Measurements from ENCODE around the gene LIPT2. TPM values are rescaled to one million over a fixed set of nuclear protein-coding genes. Genes with fewer than 3 reads are reported as not detected.

The LIPT2 gene
- polyA plus RNA-seq, 1 donor from 2014 or later: 11.3 TPM

DNA sequence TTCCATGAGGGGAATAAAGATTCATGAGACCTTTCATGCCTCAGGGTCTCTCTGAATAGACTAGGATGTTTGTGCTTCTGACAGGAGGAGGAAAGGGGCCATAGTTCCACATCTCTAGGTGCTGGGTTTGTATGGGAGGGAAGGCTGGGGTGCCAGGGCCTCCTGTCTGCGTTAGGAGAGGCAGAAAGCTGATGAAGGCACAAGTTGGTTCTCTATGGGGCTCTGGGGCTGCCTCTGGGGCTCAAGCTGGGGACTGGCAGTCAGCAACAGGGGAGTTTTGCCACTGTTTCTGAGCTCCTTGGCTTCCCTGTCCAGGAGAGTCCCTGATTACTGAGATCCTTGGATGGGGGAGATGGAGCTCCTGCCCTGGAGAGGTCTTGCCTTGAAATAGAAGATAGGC lies 30.3 kb downstream of the LIPT2 start:
- H3K79me2 ChIP-seq (replicated peaks; ENCODE audit: insufficient read depth, low read length): no peaks in the 10 kb centered on the region
- TF ChIP-seq EZH2 (IDR thresholded peaks at IDR 0.05; ENCODE audit: borderline replicate concordance, insufficient read depth, low read length, poor library complexity, severe bottlenecking) (no peak), TAF1 (IDR thresholded peaks at IDR 0.05; ENCODE audit: low read depth) (no peak), SMC3 (conservative IDR thresholded peaks at IDR 0.05; ENCODE audit: poor library complexity) (no peak), RAD21 (conservative IDR thresholded peaks at IDR 0.05) (no peak), MXI1 (conservative IDR thresholded peaks at IDR 0.05; ENCODE audit: poor library complexity, severe bottlenecking) (no peak), EP300 (conservative IDR thresholded peaks at IDR 0.05; ENCODE audit: poor library complexity, severe bottlenecking) (no peak), POLR2AphosphoS5 (IDR thresholded peaks at IDR 0.05) (no peak)
- TF ChIP-seq, protein P1, sequence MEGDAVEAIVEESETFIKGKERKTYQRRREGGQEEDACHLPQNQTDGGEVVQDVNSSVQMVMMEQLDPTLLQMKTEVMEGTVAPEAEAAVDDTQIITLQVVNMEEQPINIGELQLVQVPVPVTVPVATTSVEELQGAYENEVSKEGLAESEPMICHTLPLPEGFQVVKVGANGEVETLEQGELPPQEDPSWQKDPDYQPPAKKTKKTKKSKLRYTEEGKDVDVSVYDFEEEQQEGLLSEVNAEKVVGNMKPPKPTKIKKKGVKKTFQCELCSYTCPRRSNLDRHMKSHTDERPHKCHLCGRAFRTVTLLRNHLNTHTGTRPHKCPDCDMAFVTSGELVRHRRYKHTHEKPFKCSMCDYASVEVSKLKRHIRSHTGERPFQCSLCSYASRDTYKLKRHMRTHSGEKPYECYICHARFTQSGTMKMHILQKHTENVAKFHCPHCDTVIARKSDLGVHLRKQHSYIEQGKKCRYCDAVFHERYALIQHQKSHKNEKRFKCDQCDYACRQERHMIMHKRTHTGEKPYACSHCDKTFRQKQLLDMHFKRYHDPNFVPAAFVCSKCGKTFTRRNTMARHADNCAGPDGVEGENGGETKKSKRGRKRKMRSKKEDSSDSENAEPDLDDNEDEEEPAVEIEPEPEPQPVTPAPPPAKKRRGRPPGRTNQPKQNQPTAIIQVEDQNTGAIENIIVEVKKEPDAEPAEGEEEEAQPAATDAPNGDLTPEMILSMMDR (IDR thresholded peaks at IDR 0.05; ENCODE audit: poor library complexity, severe bottlenecking): no peak
- TF ChIP-seq, protein P2, sequence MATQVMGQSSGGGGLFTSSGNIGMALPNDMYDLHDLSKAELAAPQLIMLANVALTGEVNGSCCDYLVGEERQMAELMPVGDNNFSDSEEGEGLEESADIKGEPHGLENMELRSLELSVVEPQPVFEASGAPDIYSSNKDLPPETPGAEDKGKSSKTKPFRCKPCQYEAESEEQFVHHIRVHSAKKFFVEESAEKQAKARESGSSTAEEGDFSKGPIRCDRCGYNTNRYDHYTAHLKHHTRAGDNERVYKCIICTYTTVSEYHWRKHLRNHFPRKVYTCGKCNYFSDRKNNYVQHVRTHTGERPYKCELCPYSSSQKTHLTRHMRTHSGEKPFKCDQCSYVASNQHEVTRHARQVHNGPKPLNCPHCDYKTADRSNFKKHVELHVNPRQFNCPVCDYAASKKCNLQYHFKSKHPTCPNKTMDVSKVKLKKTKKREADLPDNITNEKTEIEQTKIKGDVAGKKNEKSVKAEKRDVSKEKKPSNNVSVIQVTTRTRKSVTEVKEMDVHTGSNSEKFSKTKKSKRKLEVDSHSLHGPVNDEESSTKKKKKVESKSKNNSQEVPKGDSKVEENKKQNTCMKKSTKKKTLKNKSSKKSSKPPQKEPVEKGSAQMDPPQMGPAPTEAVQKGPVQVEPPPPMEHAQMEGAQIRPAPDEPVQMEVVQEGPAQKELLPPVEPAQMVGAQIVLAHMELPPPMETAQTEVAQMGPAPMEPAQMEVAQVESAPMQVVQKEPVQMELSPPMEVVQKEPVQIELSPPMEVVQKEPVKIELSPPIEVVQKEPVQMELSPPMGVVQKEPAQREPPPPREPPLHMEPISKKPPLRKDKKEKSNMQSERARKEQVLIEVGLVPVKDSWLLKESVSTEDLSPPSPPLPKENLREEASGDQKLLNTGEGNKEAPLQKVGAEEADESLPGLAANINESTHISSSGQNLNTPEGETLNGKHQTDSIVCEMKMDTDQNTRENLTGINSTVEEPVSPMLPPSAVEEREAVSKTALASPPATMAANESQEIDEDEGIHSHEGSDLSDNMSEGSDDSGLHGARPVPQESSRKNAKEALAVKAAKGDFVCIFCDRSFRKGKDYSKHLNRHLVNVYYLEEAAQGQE (IDR thresholded peaks at IDR 0.05; ENCODE audit: borderline replicate concordance): no peak
- H3K4me3 ChIP-seq (ENCODE audit: low read length): no peak overlapping the region
- H3K27ac ChIP-seq (ENCODE audit: low read length): no peak overlapping the region
- no peak overlapping the region for H2AFZ ChIP-seq (ENCODE audit: low read depth, low read length)
- no peaks in the 10 kb centered on the region for H3K36me3 ChIP-seq (ENCODE audit: insufficient read depth, low read length)
- no peaks in the 10 kb centered on the region for H3K9me3 ChIP-seq (ENCODE audit: low read length)
- no peak overlapping the region for H3K4me2 ChIP-seq (ENCODE audit: low read length)
- H4K20me1 ChIP-seq (ENCODE audit: insufficient read depth): no peaks in the 10 kb centered on the region
- H3K9me2 ChIP-seq (ENCODE audit: insufficient read depth, low read length): no peaks in the 10 kb centered on the region
- H3K27me3 ChIP-seq (ENCODE audit: insufficient read depth, low read depth, low read length): no peaks in the 10 kb centered on the region
- H3F3A ChIP-seq (ENCODE audit: insufficient read depth, low read length, poor library complexity, severe bottlenecking): no peaks in the 10 kb centered on the region
- no peak overlapping the region for H3K9ac ChIP-seq (ENCODE audit: low read length)

DNA sequence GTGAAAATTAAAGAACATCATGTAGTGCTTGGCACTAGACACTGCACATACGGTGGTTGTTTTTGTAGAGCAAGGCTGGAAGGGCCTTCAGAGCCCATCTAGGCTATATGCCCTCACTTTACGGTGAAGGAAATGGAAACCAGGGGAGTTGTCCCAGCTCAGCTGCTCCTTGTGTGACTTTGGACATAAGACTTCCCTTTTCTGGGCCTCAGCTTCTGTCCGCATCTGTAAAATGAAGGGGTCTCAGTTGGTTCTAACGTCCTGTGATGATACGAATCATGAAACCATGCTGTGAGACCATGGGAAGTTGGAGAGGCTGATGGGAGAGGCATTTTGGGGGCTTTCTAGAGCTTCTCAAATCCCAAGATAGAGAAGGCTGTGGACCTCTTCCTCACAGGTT lies 30.9 kb downstream of the LIPT2 start:
- Histone ChIP-seq H2AFZ (ENCODE audit: low read depth, low read length) (no peak overlapping the region), H3K36me3 (ENCODE audit: insufficient read depth, low read length) (no peaks in the 10 kb centered on the region), H3K27me3 (ENCODE audit: insufficient read depth, low read depth, low read length) (no peaks in the 10 kb centered on the region), H3K9me3 (ENCODE audit: low read length) (no peaks in the 10 kb centered on the region), H4K20me1 (ENCODE audit: insufficient read depth) (no peaks in the 10 kb centered on the region), H3K4me2 (ENCODE audit: low read length) (no peak overlapping the region), H3K9ac (ENCODE audit: low read length) (no peak overlapping the region), H3F3A (ENCODE audit: insufficient read depth, low read length, poor library complexity, severe bottlenecking) (no peaks in the 10 kb centered on the region), H3K27ac (ENCODE audit: low read length) (no peak overlapping the region), H3K9me2 (ENCODE audit: insufficient read depth, low read length) (no peaks in the 10 kb centered on the region), H3K4me3 (ENCODE audit: low read length) (no peak overlapping the region), H3K79me2 (replicated peaks; ENCODE audit: insufficient read depth, low read length) (no peaks in the 10 kb centered on the region)
- TF ChIP-seq, protein P2 (IDR thresholded peaks at IDR 0.05; ENCODE audit: borderline replicate concordance): no peak
- TF ChIP-seq SMC3 (conservative IDR thresholded peaks at IDR 0.05; ENCODE audit: poor library complexity) (no peak), MXI1 (conservative IDR thresholded peaks at IDR 0.05; ENCODE audit: poor library complexity, severe bottlenecking) (no peak), EZH2 (IDR thresholded peaks at IDR 0.05; ENCODE audit: borderline replicate concordance, insufficient read depth, low read length, poor library complexity, severe bottlenecking) (no peak), POLR2AphosphoS5 (IDR thresholded peaks at IDR 0.05) (no peak), EP300 (conservative IDR thresholded peaks at IDR 0.05; ENCODE audit: poor library complexity, severe bottlenecking) (no peak), RAD21 (conservative IDR thresholded peaks at IDR 0.05) (no peak), TAF1 (IDR thresholded peaks at IDR 0.05; ENCODE audit: low read depth) (no peak)
- TF ChIP-seq, protein P1 (IDR thresholded peaks at IDR 0.05; ENCODE audit: poor library complexity, severe bottlenecking): no peak

Data from neural cell (in vitro differentiated cells).